ENCODE measurements around the gene SIRT2. TPM values are rescaled to one million over a fixed set of nuclear protein-coding genes. Genes with fewer than 3 reads are reported as not detected.

The SIRT2 gene
- total and polyA plus RNA-seq, 2 experiments from 2014 or later = 41.3 to 64.4 TPM

DNA sequence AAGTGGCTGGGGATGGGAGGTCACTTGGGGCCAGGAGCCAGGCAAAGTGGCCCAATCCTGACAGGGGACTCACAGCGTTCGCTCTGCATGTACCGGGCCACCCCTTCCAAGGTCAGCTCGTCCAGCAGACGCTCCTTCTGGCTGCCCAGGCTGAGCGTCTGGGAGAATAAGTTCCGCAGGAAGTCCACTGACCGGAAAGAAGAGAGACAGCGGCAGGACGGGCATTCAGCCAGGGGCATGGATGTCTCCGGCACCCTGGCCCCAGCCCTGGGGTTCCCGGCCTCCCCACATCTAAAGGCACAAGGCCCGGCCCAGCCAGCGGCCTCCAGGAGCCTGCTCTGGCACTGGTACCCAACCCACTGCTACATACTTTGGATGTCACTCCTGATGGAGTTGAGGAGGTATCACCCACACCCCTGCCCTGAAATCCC lies 6.1 kb downstream of the SIRT2 start:
- H3K9ac ChIP-seq = no peak overlapping the region
- in situ Hi-C loops (cut with MboI) = no loop called here
- 94 to 99% methylated on average over 11 to 14 of the region's 14 CpGs for WGBS, 2 experiments (ENCODE audit: low coverage in 1 of 2, low lambda C conversion rate in 2 of 2, missing lambda C conversion rate in 2 of 2)

DNA sequence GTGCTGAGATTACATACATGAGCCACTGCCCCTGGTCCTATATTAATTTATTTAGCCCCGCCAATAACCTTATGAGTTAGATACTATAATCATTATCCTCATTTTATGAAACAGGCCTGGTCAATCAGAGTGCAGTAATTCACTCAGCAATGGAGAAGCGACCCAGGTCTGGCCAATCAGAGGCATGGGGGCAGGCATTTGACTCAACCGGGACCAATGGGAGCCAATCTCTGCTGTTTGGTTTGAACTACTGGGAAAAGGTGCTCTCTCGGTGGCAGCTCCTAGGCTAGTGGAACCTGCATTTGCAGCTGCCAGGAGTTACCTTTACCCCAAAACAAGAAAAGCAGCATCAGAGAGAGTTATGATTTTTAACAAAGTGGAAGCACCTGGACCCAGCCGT lies 6.6 kb downstream of the SIRT2 start:
- 69 to 77% methylated on average over 5 of the region's 5 CpGs for WGBS, 2 experiments (ENCODE audit: low coverage in 1 of 2, low lambda C conversion rate in 2 of 2, missing lambda C conversion rate in 2 of 2)
- H3K9ac ChIP-seq = no peak overlapping the region
- in situ Hi-C loops (cut with MboI) = no loop called here

More for the DNA sequence above, 6.1 kb downstream of the SIRT2 start:
- no peak overlapping the region for H3K27ac ChIP-seq
- peaks cover 22% of the 10 kb centered on the region for H3K79me2 ChIP-seq (ENCODE audit: insufficient read depth)
- DNase-seq = no peak
- H2AFZ ChIP-seq = no peak overlapping the region
- no peaks in the 10 kb centered on the region for H3F3A ChIP-seq (ENCODE audit: insufficient read depth)
- no peaks in the 10 kb centered on the region for H3K9me3 ChIP-seq (ENCODE audit: low read depth)
- TF ChIP-seq EZH2phosphoT487 (IDR thresholded peaks at IDR 0.05; ENCODE audit: insufficient read depth, low read depth) (no peak), EZH2 (IDR thresholded peaks at IDR 0.05; ENCODE audit: insufficient read depth, poor library complexity, severe bottlenecking) (no peak)
- no peaks in the 10 kb centered on the region for H3K9me2 ChIP-seq (ENCODE audit: insufficient read depth)
- H3K4me1 ChIP-seq (ENCODE audit: insufficient read depth) = peaks cover 1% of the 10 kb centered on the region
- H3K4me2 ChIP-seq (ENCODE audit: unreplicated experiment) = no peak overlapping the region
- H3K36me3 ChIP-seq (ENCODE audit: low read depth) = no peaks in the 10 kb centered on the region
- no peak overlapping the region for H3K4me3 ChIP-seq
- no peaks in the 10 kb centered on the region for H3K27me3 ChIP-seq (replicated peaks; ENCODE audit: insufficient read depth)
- no peaks in the 10 kb centered on the region for H4K20me1 ChIP-seq (ENCODE audit: insufficient read depth)

DNA sequence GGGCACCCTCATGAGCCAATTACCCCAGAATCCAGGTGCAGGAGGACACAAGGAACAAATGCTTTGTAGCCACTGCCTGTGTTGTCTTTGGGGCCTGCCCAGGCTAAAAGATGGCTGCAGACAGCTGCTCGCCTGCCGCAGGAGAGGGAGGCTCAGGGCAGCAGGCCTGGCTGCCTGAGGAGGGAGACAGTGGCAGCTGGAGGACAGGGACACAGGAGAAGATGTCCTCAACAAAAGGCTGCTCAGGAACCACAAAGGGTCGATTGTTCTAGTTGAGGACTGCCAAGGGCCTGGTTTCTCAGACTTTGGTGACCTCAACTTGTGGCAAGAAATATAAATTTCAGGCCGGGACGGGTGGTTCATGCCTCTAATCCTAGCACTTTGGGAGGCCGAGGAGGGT lies 7.6 kb downstream of the SIRT2 start:
- Histone ChIP-seq H3K9me3 (ENCODE audit: low read depth) (no peaks in the 10 kb centered on the region), H3K4me1 (ENCODE audit: insufficient read depth) (no peaks in the 10 kb centered on the region), H3K36me3 (ENCODE audit: low read depth) (no peaks in the 10 kb centered on the region), H3F3A (ENCODE audit: insufficient read depth) (no peaks in the 10 kb centered on the region), H3K4me3 (no peak overlapping the region), H3K4me2 (ENCODE audit: unreplicated experiment) (no peak overlapping the region), H4K20me1 (ENCODE audit: insufficient read depth) (no peaks in the 10 kb centered on the region), H3K9me2 (ENCODE audit: insufficient read depth) (no peaks in the 10 kb centered on the region), H3K9ac (no peak overlapping the region), H3K79me2 (ENCODE audit: insufficient read depth) (0 out of 2 replicates have a peak, but pooled peaks cover 7% of the 10 kb centered on the region), H2AFZ (no peak overlapping the region), H3K27ac (no peak overlapping the region), H3K27me3 (replicated peaks; ENCODE audit: insufficient read depth) (no peaks in the 10 kb centered on the region)
- no peak for TF ChIP-seq EZH2 (IDR thresholded peaks at IDR 0.05; ENCODE audit: insufficient read depth, poor library complexity, severe bottlenecking)
- TF ChIP-seq EZH2phosphoT487 (IDR thresholded peaks at IDR 0.05; ENCODE audit: insufficient read depth, low read depth) = no peak
- no peak for DNase-seq
- in situ Hi-C loops (cut with MboI) = no loop called here
- 91% methylated on average over 6 of the region's 6 CpGs for WGBS, 2 experiments (ENCODE audit: low coverage in 1 of 2, low lambda C conversion rate in 2 of 2, missing lambda C conversion rate in 2 of 2)

More for the DNA sequence above, 6.6 kb downstream of the SIRT2 start:
- Histone ChIP-seq H3K36me3 (ENCODE audit: low read depth) (no peaks in the 10 kb centered on the region), H3K27me3 (replicated peaks; ENCODE audit: insufficient read depth) (no peaks in the 10 kb centered on the region), H2AFZ (no peak overlapping the region), H3K9me2 (ENCODE audit: insufficient read depth) (no peaks in the 10 kb centered on the region), H3K4me2 (ENCODE audit: unreplicated experiment) (no peak overlapping the region), H3F3A (ENCODE audit: insufficient read depth) (no peaks in the 10 kb centered on the region), H3K27ac (no peak overlapping the region), H3K9me3 (ENCODE audit: low read depth) (no peaks in the 10 kb centered on the region), H3K4me3 (no peak overlapping the region), H3K79me2 (ENCODE audit: insufficient read depth) (peaks cover 17% of the 10 kb centered on the region; the same call in 1 of the 2 replicates), H4K20me1 (ENCODE audit: insufficient read depth) (no peaks in the 10 kb centered on the region), H3K4me1 (ENCODE audit: insufficient read depth) (no peaks in the 10 kb centered on the region)
- DNase-seq = no peak
- TF ChIP-seq EZH2phosphoT487 (IDR thresholded peaks at IDR 0.05; ENCODE audit: insufficient read depth, low read depth) (no peak), EZH2 (IDR thresholded peaks at IDR 0.05; ENCODE audit: insufficient read depth, poor library complexity, severe bottlenecking) (no peak)

DNA sequence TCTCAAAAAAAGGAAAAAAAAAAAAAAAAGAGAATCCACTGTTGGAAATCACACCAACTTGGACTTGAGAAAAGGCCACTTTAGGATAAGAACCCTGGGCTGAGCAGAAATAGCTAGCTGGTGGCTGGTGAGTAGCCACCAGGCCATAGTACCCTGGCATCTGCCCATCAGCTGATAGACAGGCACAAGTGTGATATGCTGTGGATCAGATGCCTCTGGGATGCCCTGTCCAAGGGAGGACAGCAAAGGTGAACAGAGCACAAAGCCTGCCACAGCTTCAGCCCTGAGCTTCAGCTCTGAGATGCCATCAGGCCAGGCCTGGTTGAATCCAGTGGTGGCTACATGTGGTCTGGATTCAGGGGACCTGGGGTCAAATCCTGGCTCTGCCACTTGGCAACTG lies 8.7 kb downstream of the SIRT2 start:
- TF ChIP-seq EZH2phosphoT487 (IDR thresholded peaks at IDR 0.05; ENCODE audit: insufficient read depth, low read depth) = no peak
- no peak for TF ChIP-seq EZH2 (IDR thresholded peaks at IDR 0.05; ENCODE audit: insufficient read depth, poor library complexity, severe bottlenecking)
- H3K9ac ChIP-seq = no peak overlapping the region

DNA sequence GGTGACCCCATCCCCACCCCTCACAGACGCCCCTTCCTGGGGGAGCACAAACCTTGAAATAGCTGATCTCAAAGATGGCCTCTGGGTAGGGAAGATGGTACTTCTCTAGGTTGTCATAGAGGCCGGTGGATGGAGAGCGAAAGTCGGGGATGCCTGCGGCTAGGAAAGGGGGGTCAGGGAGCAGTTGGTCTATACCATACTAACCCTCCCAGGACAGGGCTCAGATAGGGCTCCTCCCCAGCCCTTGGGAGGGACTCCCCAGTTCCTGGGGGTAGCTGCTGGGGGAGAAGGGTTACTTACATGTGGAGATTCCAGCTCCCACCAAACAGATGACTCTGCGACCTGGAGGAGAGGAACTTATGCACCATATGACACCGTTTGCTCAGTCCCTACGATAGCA lies 9.6 kb downstream of the SIRT2 start:
- in situ Hi-C loops (cut with MboI) = no loop called here
- 79 to 84% methylated on average over 8 of the region's 8 CpGs for WGBS, 2 experiments (ENCODE audit: low coverage in 1 of 2, low lambda C conversion rate in 2 of 2, missing lambda C conversion rate in 2 of 2)

More for the DNA sequence above, 8.7 kb downstream of the SIRT2 start:
- Histone ChIP-seq H3K9me2 (ENCODE audit: insufficient read depth) (no peaks in the 10 kb centered on the region), H2AFZ (no peak overlapping the region), H3K9me3 (ENCODE audit: low read depth) (no peaks in the 10 kb centered on the region), H3F3A (ENCODE audit: insufficient read depth) (no peaks in the 10 kb centered on the region), H4K20me1 (ENCODE audit: insufficient read depth) (no peaks in the 10 kb centered on the region), H3K4me2 (ENCODE audit: unreplicated experiment) (no peak overlapping the region), H3K4me1 (ENCODE audit: insufficient read depth) (no peaks in the 10 kb centered on the region), H3K4me3 (no peak overlapping the region), H3K27ac (no peak overlapping the region), H3K27me3 (replicated peaks; ENCODE audit: insufficient read depth) (no peaks in the 10 kb centered on the region), H3K79me2 (ENCODE audit: insufficient read depth) (no peaks in the 10 kb centered on the region), H3K36me3 (ENCODE audit: low read depth) (no peaks in the 10 kb centered on the region)
- in situ Hi-C loops (cut with MboI) = no loop called here
- no peak for DNase-seq

More for the DNA sequence above, 9.6 kb downstream of the SIRT2 start:
- H3K79me2 ChIP-seq (ENCODE audit: insufficient read depth) = no peaks in the 10 kb centered on the region
- TF ChIP-seq EZH2phosphoT487 (IDR thresholded peaks at IDR 0.05; ENCODE audit: insufficient read depth, low read depth) (no peak), EZH2 (IDR thresholded peaks at IDR 0.05; ENCODE audit: insufficient read depth, poor library complexity, severe bottlenecking) (no peak)
- no peaks in the 10 kb centered on the region for H3F3A ChIP-seq (ENCODE audit: insufficient read depth)
- H3K27me3 ChIP-seq (replicated peaks; ENCODE audit: insufficient read depth) = no peaks in the 10 kb centered on the region
- no peak overlapping the region for H3K27ac ChIP-seq
- no peaks in the 10 kb centered on the region for H3K4me1 ChIP-seq (ENCODE audit: insufficient read depth)
- no peaks in the 10 kb centered on the region for H3K36me3 ChIP-seq (ENCODE audit: low read depth)
- no peaks in the 10 kb centered on the region for H3K9me3 ChIP-seq (ENCODE audit: low read depth)
- no peaks in the 10 kb centered on the region for H4K20me1 ChIP-seq (ENCODE audit: insufficient read depth)
- no peak overlapping the region for H3K4me2 ChIP-seq (ENCODE audit: unreplicated experiment)
- no peaks in the 10 kb centered on the region for H3K9me2 ChIP-seq (ENCODE audit: insufficient read depth)
- no peak overlapping the region for H3K9ac ChIP-seq
- no peak overlapping the region for H3K4me3 ChIP-seq
- no peak for DNase-seq
- H2AFZ ChIP-seq = no peak overlapping the region

Measured in GM23248 (cell line).